ENCODE measurements around the gene TCF4. TPM values are rescaled to one million over a fixed set of nuclear protein-coding genes. Genes with fewer than 3 reads are reported as not detected.

TCF4 gene
- polyA plus RNA-seq, 1 of the 3 experiments (the other 2 are of a cell fraction), result 39.1 TPM

- Histone ChIP-seq H4K20me1 (ENCODE audit: insufficient read depth) (no peaks in the 10 kb centered on the region), H3K4me3 (ENCODE audit: low read depth in 2 of 2, low read length in 1 of 2) (peak overlapping the region; percentile 48 to 65), H3K9me3 (no peaks in the 10 kb centered on the region), H3K4me2 (peak overlapping the region; percentile 85), H3K79me2 (ENCODE audit: insufficient read depth) (peaks cover 84% of the 10 kb centered on the region), H3F3A (replicated peaks; ENCODE audit: insufficient read depth) (peaks cover 38% of the 10 kb centered on the region), H3K9ac (peak overlapping the region; percentile 76), H3K9me2 (no peaks in the 10 kb centered on the region), H2AFZ (ENCODE audit: low read depth) (peak overlapping the region; percentile 23; the same call in 1 of the 2 replicates), H3K36me3 (replicated peaks in 1 of 2; ENCODE audit: control insufficient read depth in 1 of 2, insufficient read depth in 2 of 2, low read length in 1 of 2) (no peaks in the 10 kb centered on the region), H3K27me3 (ENCODE audit: insufficient read depth) (no peaks in the 10 kb centered on the region), H3K27ac (ENCODE audit: low read depth in 2 of 2, low read length in 1 of 2) (peak overlapping the region; percentile 95 to 99), H3K4me1 (ENCODE audit: control insufficient read depth in 1 of 2, insufficient read depth in 2 of 2, low read depth in 1 of 2, low read length in 1 of 2) (peaks cover 41 to 50% of the 10 kb centered on the region in 2 experiments)
- CTCF ChIA-PET, result interaction anchor here (0.5 to 4.6 kb wide), 9 partner anchors 10 to 964 kb away, joined by 3 to 29 read pairs (median 4); no protein-coding TSS in a partner anchor
- under 1% methylated on average over 7 of the region's 7 CpGs for WGBS (ENCODE audit: low lambda C conversion rate)
- POLR2A ChIA-PET, result interaction anchor here (0.5 to 1.1 kb wide), 2 partner anchors 84 to 105 kb away, joined by 3 to 4 read pairs; no protein-coding TSS in a partner anchor
- peak; percentile 52 for DNase-seq
- TF ChIP-seq USF2 (IDR thresholded peaks at IDR 0.05; ENCODE audit: borderline replicate concordance, low read depth, low read length) (no peak), NRF1 (IDR thresholded peaks at IDR 0.05; ENCODE audit: low read depth, low read length) (no peak), USF1 (IDR thresholded peaks at IDR 0.05; ENCODE audit: borderline replicate concordance, low read depth) (no peak), MAX (IDR thresholded peaks at IDR 0.05; ENCODE audit: low read depth) (peak; percentile 45; the same call in 1 of the 2 replicates), CHD2 (IDR thresholded peaks at IDR 0.05; ENCODE audit: low read length, partially characterized antibody) (peak; percentile 23), GATA2 (CRISPR knock-in tag; IDR thresholded peaks at IDR 0.05) (peak; percentile 15; the same call in 1 of the 2 replicates), YY1 (IDR thresholded peaks at IDR 0.05; ENCODE audit: low read depth) (no peak), MEF2A (IDR thresholded peaks at IDR 0.05; ENCODE audit: borderline replicate concordance, low read depth) (peak; percentile 24; the same call in 1 of the 2 replicates), JUND (IDR thresholded peaks at IDR 0.05) (peak; percentile 83), IRF3 (IDR thresholded peaks at IDR 0.05; ENCODE audit: low read depth, low read length) (no peak), PBX3 (IDR thresholded peaks at IDR 0.05) (peak; percentile 91), TEAD4 (IDR thresholded peaks at IDR 0.05; ENCODE audit: borderline replicate concordance, insufficient read depth) (peak; percentile 55; the same call in 1 of the 2 replicates), RAD21 (IDR thresholded peaks at IDR 0.05; ENCODE audit: low read length) (peak; percentile 49), FOXM1 (IDR thresholded peaks at IDR 0.05; ENCODE audit: low read depth) (no peak), RXRA (IDR thresholded peaks at IDR 0.05; ENCODE audit: borderline replicate concordance, low read depth) (peak; percentile 47; the same call in 1 of the 2 replicates), SMC3 (IDR thresholded peaks at IDR 0.05; ENCODE audit: low read depth, low read length) (no peak), ELF1 (IDR thresholded peaks at IDR 0.05) (no peak), TCF12 (IDR thresholded peaks at IDR 0.05) (peak; percentile 80), EZH2phosphoT487 (IDR thresholded peaks at IDR 0.05; ENCODE audit: borderline replicate concordance, low read depth) (no peak), FOSL2 (IDR thresholded peaks at IDR 0.05; ENCODE audit: borderline replicate concordance, low read depth) (peak; percentile 73; the same call in 1 of the 2 replicates), REST (IDR thresholded peaks at IDR 0.05; ENCODE audit: low read depth, low read length) (0 out of 2 replicates have a peak, but pooled peaks have one; percentile 23), CTCF (IDR thresholded peaks at IDR 0.05) (peak; percentile 37), SIN3A (IDR thresholded peaks at IDR 0.05; ENCODE audit: borderline replicate concordance, low read depth, low read length) (0 out of 2 replicates have a peak, but pooled peaks have one; percentile 33), FOXJ3 (CRISPR knock-in tag; IDR thresholded peaks at IDR 0.05) (no peak)
Observed at GRCh38 chr18:55405893-55406406, 182.0 kb downstream of the TCF4 start.
